Lung (tissue), 12 donors: Measurements from ENCODE around the gene RHOT2. TPM values are rescaled to one million over a fixed set of nuclear protein-coding genes. Genes with fewer than 3 reads are reported as not detected.

Experiments used
- ATAC-seq: fragments of 200-7000 bp; cut with Tn5 transposase; one replicate; pipeline ENCODE4 v1.9.1; 2020; ENCODE audit warnings: moderate number of reproducible peaks; ENCODE audit not compliant: insufficient read depth, low FRiP score
- DNase-seq, 3 donors: peaks; one replicate each; pipeline ENCODE4 v3.0.0-alpha.2; 2013 to 2017
- H3K27ac ChIP-seq, 2 donors: one replicate each; pipeline ENCODE4 v1.5.1; 2013; ENCODE audit warnings: mild to moderate bottlenecking in 2 of 2, moderate library complexity in 2 of 2, control low read depth in 1 of 2, inconsistent platforms in 1 of 2, low read depth in 1 of 2, low read length in 1 of 2
- H3K27me3 ChIP-seq, 3 donors: one replicate each; pipeline ENCODE4 v1.5.1; 2013; ENCODE audit warnings: low read length in 2 of 3; ENCODE audit not compliant: control insufficient read depth in 3 of 3, insufficient read depth in 3 of 3
- H3K36me3 ChIP-seq, 4 donors: one replicate each; pipeline ENCODE4 v1.5.1; 2013; ENCODE audit warnings: low read length in 4 of 4, mild to moderate bottlenecking in 1 of 4, moderate library complexity in 1 of 4; ENCODE audit not compliant: control insufficient read depth in 4 of 4, insufficient read depth in 4 of 4
- H3K4me1 ChIP-seq, 5 donors: one replicate each; pipeline ENCODE4 v1.5.1; 2013; ENCODE audit warnings: low read length in 5 of 5, mild to moderate bottlenecking in 2 of 5, moderate library complexity in 1 of 5; ENCODE audit not compliant: control insufficient read depth in 5 of 5, insufficient read depth in 5 of 5
- H3K4me3 ChIP-seq: one replicate; pipeline ENCODE4 v1.5.1; 2013; ENCODE audit warnings: mild to moderate bottlenecking, control low read depth, moderate library complexity
- H3K9ac ChIP-seq, 2 donors: one replicate each; pipeline ENCODE4 v1.5.1; 2013; ENCODE audit warnings: low read length in 2 of 2, control low read depth in 1 of 2; ENCODE audit not compliant: insufficient read depth in 1 of 2
- H3K9me3 ChIP-seq, 4 donors: one replicate each; pipeline ENCODE4 v1.5.1; 2013; ENCODE audit warnings: low read length in 3 of 4, mild to moderate bottlenecking in 1 of 4, moderate library complexity in 1 of 4; ENCODE audit not compliant: control insufficient read depth in 4 of 4, insufficient read depth in 3 of 4
- WGBS, 2 donors: extraction: QIAGEN DNeasy Blood & Tissue Kit; methylation state at CpG; one replicate each; pipeline ENCODE4 v1.1.7; 2013; 5-methylcytosine and 5-hydroxymethylcytosine counted together
- polyA plus RNA-seq, 2 donors: library from polyadenylated mRNA; stranded (reverse); fragments of 200-250 nt; gene quantifications; one replicate each; pipeline ENCODE4 v1.2.1, GENCODE V29; 2013
- total RNA-seq, 2 donors: library from RNA; depleted of rRNA in 1 of 2; stranded (reverse); fragments of >200 nt in 1 of 2; gene quantifications; one replicate each; pipeline ENCODE4 v1.2.1, GENCODE V29; 2014 to 2021
- TF ChIP-seq, protein P1 (sequence below): IDR thresholded peaks from 2 replicates; pipeline ENCODE4 v1.5.1; 2012; ENCODE audit warnings: mild to moderate bottlenecking; ENCODE audit errors: control extremely low read depth, extremely low read depth
- donor health status: control.
- donor health status: control.
- donor health status: Bipolar disorder and iron deficiency.
- donor health status: healthy.
- donor health status: DM: yes; HTN: yes; CAD: no.

The RHOT2 gene
- total and polyA plus RNA-seq, 4 donors, result 40.5 to 121 (median 115) TPM

DNA sequence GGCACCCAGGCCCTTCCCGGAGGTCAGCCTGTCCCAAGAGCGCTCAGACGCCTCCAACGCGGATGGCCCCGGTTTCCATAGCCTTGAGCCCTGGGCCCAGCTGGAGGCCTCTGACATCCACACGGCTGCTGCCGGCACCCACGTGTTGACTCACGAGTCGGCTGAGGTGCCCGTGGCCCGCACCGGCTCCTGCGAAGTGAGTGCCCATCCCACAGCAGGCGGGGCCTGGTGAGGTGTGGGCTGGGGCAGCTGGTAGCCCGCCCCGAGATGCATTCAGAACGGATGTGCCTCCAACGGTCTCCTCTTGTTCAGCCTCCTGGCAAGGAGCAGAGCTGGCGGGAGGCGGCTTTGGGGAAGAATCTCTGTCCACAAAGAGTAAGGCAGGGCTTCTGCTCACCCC, 16.1 kb upstream of the RHOT2 start:
- DNase-seq (no peak), ATAC-seq (no peak)
- Histone ChIP-seq H3K4me1 (peaks cover 0 to 19% (median 8%) of the 10 kb centered on the region in 5 donors), H3K27ac (no peak overlapping the region), H3K4me3 (no peak overlapping the region), H3K9me3 (no peaks in the 10 kb centered on the region), H3K9ac (no peak overlapping the region), H3K27me3 (no peaks in the 10 kb centered on the region), H3K36me3 (peaks cover 0 to 17% (median 3%) of the 10 kb centered on the region in 4 donors)
- 93% methylated on average over 22 of the region's 22 CpGs for WGBS, 2 donors
- TF ChIP-seq, protein P1, sequence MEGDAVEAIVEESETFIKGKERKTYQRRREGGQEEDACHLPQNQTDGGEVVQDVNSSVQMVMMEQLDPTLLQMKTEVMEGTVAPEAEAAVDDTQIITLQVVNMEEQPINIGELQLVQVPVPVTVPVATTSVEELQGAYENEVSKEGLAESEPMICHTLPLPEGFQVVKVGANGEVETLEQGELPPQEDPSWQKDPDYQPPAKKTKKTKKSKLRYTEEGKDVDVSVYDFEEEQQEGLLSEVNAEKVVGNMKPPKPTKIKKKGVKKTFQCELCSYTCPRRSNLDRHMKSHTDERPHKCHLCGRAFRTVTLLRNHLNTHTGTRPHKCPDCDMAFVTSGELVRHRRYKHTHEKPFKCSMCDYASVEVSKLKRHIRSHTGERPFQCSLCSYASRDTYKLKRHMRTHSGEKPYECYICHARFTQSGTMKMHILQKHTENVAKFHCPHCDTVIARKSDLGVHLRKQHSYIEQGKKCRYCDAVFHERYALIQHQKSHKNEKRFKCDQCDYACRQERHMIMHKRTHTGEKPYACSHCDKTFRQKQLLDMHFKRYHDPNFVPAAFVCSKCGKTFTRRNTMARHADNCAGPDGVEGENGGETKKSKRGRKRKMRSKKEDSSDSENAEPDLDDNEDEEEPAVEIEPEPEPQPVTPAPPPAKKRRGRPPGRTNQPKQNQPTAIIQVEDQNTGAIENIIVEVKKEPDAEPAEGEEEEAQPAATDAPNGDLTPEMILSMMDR, result no peak

DNA sequence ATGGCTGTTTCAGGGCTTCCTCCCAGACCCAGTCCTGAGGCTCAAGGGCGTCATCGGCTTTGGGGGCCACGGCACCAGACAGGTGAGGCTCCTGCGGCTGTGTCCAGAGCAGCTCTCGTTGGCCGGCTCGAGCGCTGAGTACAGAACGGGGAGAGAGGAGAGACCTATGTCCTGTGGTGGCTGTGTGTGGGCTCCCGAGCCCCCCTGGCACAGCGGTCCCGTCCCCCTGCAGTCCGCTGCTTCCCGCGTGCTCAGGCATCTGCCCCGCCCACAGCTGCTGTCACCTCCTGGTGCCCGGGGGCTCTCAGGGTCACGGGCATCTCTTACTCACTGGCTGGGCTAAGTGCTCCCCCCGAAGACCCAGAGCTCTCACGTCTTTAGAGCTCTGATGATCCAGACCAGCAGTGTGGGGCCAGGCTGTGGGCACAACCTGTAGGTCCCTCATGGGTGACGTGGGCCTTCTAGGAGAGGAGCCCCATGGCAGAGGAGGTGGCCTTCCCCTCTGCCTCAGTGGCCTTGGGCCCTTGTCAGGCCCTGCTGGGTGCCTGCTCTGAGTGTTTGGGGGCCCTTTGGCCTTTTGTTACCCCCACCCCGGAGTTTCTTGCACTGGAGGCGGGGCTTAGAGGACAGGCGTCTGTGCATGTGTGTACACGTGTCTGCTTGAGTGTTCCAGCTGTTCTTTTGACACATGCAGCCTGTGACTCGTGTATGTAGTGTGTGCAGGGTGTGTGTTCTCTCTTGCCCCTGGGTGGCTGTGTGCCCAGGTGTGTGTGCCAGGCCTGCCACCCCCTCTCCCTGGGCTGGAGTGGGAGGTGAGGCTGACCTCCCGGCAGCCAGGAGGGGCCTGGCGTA, 15.3 kb upstream of the RHOT2 start:
- DNase-seq (peak in 2 of 3 donors; percentile 51 to 52), ATAC-seq (no peak)
- Histone ChIP-seq H3K27me3 (no peaks in the 10 kb centered on the region), H3K27ac (no peak overlapping the region), H3K4me3 (no peak overlapping the region), H3K9ac (no peak overlapping the region), H3K36me3 (peaks cover 0 to 25% (median 5%) of the 10 kb centered on the region in 4 donors), H3K9me3 (no peaks in the 10 kb centered on the region), H3K4me1 (peaks cover 0 to 19% (median 7%) of the 10 kb centered on the region in 5 donors)
- 82 to 91% methylated on average over 28 of the region's 28 CpGs for WGBS, 2 donors
- TF ChIP-seq, protein P1, result no peak

DNA sequence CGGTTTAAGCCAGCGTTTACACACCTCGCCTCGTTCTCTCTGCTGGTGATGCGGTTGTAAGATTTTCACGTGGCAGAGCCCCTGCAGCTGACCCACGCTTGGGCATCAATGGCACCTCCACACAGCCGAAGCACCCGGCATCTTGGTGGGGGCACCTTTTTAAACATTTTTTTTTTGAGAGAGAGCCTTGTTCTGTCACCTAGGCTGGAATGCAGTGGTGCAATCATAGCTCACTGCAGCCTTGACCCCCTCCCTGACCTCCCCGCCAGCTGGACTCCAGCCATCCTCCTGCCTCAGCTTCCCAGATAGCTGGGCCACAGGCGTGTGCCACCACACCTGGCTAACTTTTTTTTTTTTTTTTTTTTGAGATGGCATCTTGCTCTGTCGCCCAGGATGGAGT, 13.9 kb upstream of the RHOT2 start:
- Histone ChIP-seq H3K4me3 (no peak overlapping the region), H3K4me1 (peaks cover 0 to 11% (median 2%) of the 10 kb centered on the region in 5 donors), H3K9ac (no peak overlapping the region), H3K27me3 (no peaks in the 10 kb centered on the region), H3K9me3 (no peaks in the 10 kb centered on the region), H3K36me3 (peaks cover 0 to 29% (median 5%) of the 10 kb centered on the region in 4 donors), H3K27ac (no peak overlapping the region)
- DNase-seq (no peak), ATAC-seq (no peak)
- WGBS, 2 donors, result 92 to 95% methylated on average over 12 of the region's 12 CpGs
- TF ChIP-seq, protein P1, result no peak
